Activated CD4-positive, alpha-beta T cell treated with anti-CD3 and anti-CD28 coated beads, Interleukin-2, Interleukin-4, amounts not matched to agents 100 ng/mL and 50 ng/mL, durations not matched to agents 16 hours and 8 hours (primary cell): ENCODE data around the gene TNFRSF21.

Experiments used
- DNase-seq: peaks from one replicate; pipeline ENCODE4 v3.0.0-alpha.2; 2020; ENCODE audit warnings: low spot score

The TNFRSF21 gene

DNA sequence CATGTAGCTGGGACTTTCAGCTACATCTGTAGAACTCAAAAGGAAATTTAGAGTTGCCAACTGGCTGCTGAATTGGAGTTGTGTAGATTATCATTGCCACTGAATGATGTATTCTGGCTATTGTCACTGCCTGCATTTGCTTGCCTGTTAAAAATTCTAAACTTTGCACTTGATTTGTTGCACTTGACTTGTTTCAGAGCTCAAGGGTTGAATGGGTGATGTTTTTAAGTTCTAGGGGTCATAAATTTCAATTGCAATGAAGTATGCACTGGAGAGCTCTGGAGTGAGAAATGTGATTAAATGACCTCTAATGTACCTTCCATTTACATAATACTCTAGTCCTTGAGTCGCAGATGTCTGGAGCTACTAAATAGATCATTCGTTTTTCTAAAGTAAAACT lies 102.4 kb downstream of the TNFRSF21 start:
- DNase-seq, result no peak

DNA sequence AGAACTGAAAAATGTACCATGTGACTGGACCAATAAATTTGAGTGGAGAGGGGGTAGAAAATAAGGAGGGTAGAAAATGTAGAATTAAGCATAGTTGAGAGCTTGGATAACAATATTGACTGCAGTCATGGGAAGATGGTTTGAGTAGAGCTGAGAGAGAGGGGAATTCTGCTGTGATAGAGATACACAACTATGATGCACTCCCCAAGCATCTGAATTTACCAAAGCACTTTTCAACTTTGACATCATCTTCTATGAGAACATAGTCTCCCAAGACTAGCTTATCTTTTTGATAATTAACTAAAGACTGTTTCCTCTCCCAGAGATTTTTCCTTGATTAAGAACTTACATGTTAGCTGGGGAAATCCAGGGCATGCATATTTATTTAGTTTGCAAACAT lies 103.1 kb downstream of the TNFRSF21 start:
- DNase-seq, result no peak

DNA sequence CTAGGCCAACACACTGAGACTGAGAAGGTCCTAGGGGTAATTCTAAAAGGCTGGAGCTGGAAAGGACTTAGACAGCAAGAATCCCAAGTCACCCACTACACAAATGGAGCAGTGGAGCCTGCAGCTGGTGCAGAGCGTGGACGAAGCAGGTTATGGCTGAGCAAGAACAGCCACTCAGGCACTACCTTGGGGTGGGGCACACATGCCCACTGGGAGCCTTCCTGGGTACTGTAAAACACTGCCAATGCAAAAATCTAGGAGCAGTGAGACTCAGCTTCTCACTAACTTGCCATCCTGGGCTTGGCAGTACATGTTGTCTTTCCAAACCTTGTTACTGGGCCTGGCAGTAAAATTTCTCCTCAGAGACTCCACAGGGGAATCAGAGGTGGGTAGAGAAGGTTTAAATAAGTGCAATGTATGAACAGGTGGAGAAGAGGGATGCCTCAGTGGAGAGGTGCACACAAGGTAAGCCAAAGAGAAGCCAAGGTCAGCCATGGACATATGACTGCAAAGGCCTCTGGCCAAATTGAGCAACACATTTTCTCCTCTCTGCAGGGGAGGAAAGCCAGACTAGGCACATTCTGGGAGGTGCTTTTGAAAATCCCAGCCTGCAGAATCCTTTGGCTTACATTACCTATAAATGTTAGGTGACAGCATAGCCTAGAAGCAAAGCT lies 105.6 kb downstream of the TNFRSF21 start:
- no peak for DNase-seq

DNA sequence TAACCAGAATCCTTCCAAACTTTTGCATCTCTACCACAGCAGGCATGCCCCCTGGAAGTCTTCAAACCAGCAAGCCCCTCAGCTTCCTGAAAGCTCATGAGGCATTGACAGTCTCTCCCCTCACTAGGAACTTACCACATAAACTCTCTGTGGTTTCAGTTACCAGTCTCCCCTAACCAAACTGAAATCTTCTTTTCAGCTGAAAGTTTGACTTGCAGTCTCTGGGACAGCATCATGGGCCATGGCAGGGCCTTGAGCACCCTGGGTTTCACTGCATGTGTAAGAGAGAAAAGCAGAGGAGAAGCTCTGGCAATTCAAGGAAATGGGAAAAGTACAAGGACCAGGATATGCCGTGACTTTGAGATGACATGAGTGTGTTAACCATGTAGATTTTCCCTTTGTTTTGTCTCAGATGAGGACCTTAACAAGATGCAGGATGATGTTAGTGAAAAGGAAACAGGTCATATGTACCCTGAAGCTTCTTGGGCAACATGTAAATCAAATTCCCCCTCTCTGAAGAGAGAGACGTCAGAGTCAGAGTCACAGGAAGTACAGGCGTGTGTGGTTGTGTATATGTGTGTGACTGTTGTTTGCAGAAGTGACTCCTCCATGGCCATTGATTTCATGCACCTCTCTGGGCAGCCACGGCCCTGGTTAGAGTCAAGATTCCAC lies 106.3 kb downstream of the TNFRSF21 start:
- no peak for DNase-seq

DNA sequence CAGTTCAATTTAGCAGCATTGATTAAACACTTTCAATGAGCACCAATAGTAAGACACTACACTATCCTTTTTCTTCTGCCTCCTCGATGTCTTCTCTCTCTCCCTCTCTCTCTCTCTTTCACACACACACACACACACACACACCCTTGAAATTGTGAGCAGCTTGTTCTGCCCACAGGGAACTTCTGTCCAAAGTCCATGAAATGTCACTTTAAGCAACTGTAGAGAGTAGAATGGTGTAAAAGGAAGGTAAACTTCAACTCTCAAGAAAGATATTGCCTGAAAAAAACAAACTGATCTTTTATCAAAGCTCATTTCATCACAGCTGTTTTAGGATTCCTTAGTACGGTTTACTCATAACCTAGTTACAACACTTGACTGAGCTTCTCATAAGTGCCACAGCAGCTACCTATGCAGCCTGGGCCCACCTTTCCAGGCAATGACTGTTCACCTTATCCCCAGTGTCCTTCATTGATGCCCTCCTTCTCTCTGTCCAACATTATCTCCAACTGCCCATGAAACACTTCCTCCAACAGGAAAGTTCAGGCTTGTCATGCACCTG lies 107.0 kb downstream of the TNFRSF21 start:
- no peak for DNase-seq

DNA sequence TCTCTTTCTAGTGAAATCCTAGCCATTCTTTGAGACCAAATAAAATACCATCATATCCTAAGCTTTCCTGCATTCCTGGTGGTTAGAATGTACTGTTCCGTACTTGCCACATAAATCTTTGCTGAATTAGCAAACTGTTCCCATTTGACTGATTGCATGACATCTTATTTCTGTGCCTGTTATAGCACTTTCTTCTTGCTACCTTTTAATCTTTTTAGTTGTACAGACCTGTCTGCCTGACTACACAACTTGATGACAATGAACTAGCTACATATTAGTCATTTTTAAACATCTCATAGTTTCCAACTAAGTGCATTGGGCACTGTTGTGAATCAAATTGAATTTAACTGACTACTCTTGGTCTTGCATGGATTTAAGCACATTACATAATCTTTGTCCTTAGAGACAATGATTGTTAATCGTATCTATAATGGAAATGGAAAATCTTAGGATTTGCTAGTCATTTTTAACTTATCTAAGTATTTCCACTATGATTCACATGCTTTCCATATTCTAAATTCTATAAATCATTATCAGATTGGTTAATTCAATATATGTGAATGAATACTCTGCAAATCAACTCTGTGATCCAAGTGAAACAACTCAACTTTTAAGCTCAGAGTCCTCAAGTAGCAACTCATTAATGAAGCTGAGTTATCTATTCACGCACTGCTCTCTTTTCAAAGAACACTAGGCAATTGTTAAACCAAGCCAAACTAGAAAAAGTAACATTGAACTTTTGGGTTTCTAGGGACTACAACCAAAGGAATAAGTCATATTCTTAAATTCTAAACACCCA lies 109.0 kb downstream of the TNFRSF21 start:
- DNase-seq, result no peak

- no peak for DNase-seq
Observed at GRCh38 chr6:47197682-47198640, 111.7 kb downstream of the TNFRSF21 start.

DNA sequence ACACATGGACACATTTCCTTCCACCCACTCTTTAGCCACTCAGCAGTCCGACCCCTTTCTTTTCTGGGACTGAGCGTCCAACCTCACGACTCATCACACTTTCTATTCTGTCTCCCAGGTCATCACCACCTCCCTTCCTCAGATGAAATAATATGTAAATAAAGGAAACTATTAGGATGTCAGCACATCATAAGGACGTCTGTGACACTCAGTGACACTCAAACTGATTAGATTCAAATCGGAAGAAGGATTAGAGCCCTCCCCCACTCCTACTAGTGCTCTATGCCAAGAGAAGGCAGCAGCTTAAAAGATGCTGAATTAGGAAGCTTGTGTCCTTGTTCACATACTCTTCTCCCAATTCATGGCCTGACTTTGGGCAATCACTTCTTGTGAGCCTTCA lies 113.6 kb downstream of the TNFRSF21 start:
- no peak for DNase-seq

DNA sequence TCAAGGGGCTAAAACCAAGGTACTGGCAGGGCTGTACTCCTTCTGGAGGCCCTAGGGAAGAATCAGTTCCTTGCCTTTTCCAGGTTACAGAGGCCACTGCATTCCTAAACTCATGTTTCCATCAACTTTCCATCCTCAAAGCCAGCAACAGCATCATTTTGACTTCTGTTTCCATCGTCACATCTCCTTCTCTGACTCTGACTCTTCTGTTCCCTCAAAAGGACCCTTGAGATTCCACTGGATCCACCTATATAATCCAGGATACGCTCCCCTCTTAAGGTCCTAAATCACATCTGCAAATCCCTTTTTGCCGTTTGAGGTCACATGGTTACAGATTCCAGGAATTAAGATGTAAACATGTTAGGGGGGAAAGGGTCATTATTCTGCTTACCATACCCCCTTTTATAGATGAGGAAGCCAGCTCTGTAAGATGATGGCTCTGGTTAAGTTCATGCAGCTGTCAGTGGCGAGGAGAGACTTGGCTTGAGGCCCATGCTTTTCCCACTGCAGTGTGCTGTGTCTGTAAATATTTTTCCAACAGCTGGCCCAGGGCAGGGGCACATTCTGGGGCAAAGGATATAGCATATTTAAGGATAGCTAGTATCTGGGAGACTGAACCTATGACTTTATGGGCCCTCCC lies 114.6 kb downstream of the TNFRSF21 start:
- DNase-seq, result no peak

- no peak for DNase-seq
Observed at GRCh38 chr6:47188588-47189021, 121.1 kb downstream of the TNFRSF21 start.

DNA sequence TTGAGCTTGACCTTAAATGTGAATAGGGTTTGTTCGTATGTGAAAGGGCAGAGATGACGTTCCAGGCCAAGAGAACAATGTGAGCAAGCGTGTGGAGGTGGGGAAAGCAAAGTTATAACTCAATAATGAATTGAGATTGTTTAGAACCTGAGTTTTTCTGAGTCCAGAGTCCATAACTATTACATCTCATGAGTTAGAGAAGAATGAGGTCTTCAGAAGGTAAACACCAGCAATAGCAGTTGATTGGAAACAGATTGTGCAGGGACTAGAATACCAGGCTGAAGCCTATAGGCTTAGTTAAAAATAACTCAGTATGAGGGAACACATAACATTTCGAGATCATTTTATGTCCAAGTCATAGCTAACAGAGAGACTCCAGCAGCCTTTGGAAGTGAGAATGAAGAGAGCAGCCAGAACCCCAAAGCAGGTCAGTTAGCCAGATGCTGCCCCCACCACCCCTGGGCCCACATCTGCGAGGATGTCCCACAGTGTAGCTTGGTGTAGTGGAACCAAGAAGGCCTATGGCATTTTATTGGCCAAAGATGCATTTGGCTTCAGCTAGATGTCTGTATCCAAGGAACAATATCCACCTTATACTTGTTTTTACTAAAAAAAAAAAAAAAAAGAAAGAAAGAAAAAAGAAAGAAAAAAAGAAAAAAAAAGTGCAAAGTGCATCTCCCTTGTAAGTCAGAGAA lies 121.7 kb downstream of the TNFRSF21 start:
- no peak for DNase-seq

- no peak for DNase-seq
Observed at GRCh38 chr6:47187113-47187512, 122.6 kb downstream of the TNFRSF21 start.

GRCh38 chr6:47182291-47182957 lies 127.3 kb downstream of the TNFRSF21 start:
- no peak for DNase-seq

DNA sequence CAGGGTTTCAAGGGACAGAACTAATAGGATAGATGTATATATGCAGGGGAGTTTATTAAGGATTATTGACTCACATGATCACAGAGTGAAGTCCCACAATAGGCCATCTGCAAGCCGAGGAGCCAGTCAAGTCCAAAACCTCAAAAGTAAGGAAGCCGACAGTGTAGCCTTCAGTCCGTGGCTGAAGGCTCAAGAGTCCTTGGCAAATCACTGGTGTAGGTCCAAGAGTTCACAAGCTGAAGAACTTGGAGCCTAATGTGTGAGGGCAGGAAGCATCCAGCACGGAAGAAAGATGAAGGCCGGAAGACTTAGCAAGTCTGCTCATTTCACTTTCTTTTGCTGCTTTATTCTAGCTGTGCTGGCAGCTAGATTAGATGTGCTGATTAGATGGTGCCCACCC lies 128.0 kb downstream of the TNFRSF21 start:
- DNase-seq, result no peak
